LNCaP clone FGC (cell line): ENCODE data around the gene MRTO4.
A peak's percentile ranks its signal among the peaks of the same experiment; 100 is the strongest.

ENCODE experiments used
- DNase-seq: peaks from one replicate; pipeline ENCODE4 v3.0.0-alpha.2; 2011; ENCODE audit warnings: low read depth
- H3K4me3 ChIP-seq: 2 replicates; pipeline ENCODE4 v1.5.1; 2011; ENCODE audit warnings: mild to moderate bottlenecking, low read depth, low read length, control low read depth
- CTCF ChIP-seq: IDR thresholded peaks from 2 replicates; pipeline ENCODE4 v1.5.1; 2012; ENCODE audit warnings: mild to moderate bottlenecking; ENCODE audit not compliant: control insufficient read depth, insufficient read depth; ENCODE audit errors: extremely low read depth

The MRTO4 gene

GRCh38 chr1:19206947-19207346, 44.7 kb upstream of the MRTO4 start:
- DNase-seq: no peak
- no peak overlapping the region for H3K4me3 ChIP-seq
- no peak for TF ChIP-seq CTCF

DNA sequence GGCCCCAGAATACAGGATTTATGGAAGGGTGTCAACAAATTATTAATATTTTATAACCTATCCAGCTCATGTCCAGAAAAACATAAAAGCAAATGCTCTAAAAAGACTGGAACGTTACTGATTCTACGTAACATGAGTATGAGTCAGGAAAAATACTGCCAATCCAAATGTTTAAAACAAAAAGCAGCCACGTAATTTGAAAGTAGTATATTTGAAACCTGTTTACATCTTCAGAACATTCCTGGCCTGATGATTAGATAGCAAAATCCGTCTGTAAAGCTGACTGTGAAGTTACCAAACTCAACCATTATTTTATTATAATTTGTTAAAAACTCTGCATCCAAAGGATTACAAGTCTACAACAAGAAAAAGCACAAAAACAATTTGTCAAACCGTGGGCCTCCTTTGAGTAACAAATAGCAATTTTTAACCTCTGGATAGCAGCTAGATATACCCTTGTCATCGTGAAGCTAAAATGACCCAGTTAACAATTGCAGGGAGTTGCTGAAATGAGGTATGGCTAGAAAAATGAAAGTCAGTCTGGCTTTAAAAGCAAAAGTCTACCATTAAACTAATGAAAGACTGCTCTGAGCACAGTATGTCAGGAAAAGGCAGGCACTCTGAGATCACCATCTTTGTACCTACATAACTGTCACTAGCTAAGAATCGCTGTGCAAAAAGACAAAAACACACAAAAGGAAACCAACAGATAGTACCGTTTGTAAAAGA, 42.7 kb upstream of the MRTO4 start:
- H3K4me3 ChIP-seq: peak overlapping the region; percentile 81
- no peak for TF ChIP-seq CTCF
- DNase-seq: no peak

DNA sequence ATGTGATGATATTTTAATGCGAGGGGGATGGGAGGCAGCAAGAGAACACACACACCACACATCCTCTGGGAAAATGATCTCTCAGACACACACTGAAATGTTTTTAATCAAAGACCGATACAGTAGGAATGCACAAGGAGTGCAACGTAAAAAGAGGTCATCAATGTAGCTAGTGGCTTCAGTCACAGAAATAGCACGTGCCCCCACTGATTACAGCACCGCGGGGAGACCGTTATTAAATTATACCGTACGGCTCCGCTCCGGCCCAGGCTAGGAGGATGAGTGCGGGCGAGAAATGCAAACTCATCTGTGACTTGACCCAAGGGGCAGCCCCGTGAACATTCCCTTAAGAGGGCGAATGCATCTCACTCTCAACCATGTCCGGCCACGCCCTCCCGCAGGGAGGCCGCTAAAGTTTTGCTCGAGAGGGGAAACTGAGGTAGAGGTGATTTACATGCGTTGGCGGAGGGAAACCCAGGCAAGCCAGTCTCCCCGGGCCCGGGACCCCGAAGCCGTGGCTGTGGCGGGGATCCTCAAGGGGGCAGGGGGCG, 42.1 kb upstream of the MRTO4 start:
- no peak for DNase-seq

GRCh38 chr1:19209990-19210771, 41.4 kb upstream of the MRTO4 start, which contains the start of gene UBR4:
Gene UBR4 (minus strand): TSS chr1:19210266. CDS start chr1:19210248, 18 bp downstream.
- peak; percentile 60 for DNase-seq
- peak within 1 kb of the TSS; percentile 81 for H3K4me3 ChIP-seq
- TF ChIP-seq CTCF: no peak

More for the DNA sequence above, 42.1 kb upstream of the MRTO4 start:
- TF ChIP-seq CTCF: no peak
- peak overlapping the region; percentile 81 for H3K4me3 ChIP-seq

GRCh38 chr1:19210772-19211549, 40.6 kb upstream of the MRTO4 start:
- H3K4me3 ChIP-seq: peak overlapping the region; percentile 81
- no peak for TF ChIP-seq CTCF
- no peak for DNase-seq

GRCh38 chr1:19212167-19212566, 39.4 kb upstream of the MRTO4 start:
- no peak for DNase-seq
- no peak for TF ChIP-seq CTCF
- no peak overlapping the region for H3K4me3 ChIP-seq
